ENCODE results near the gene PPP3CA. TPM values are rescaled to one million over a fixed set of nuclear protein-coding genes. Genes with fewer than 3 reads are reported as not detected.

PPP3CA gene
- total RNA-seq, 1 experiment from 2014 or later, result 31.0 TPM

- Histone ChIP-seq H3K9me3 (ENCODE audit: control insufficient read depth, insufficient read depth, low read depth, low read length) (no peaks in the 10 kb centered on the region), H3K27me3 (ENCODE audit: control insufficient read depth, insufficient read depth, low read length) (no peaks in the 10 kb centered on the region), H3K4me1 (ENCODE audit: control insufficient read depth, insufficient read depth, low read length) (no peaks in the 10 kb centered on the region), H3K27ac (ENCODE audit: low read length) (no peak overlapping the region), H3K4me3 (ENCODE audit: low read depth in 2 of 2, low read length in 2 of 2) (no peak overlapping the region), H3K36me3 (ENCODE audit: control insufficient read depth, insufficient read depth, low read length) (no peaks in the 10 kb centered on the region)
- no TSS peak for BruUV-seq (replicated peaks)
- intact Hi-C loops (cut with micrococcal nuclease; ENCODE audit: unreplicated experiment), result no loop called here
- in situ Hi-C loops (cut with HindIII; ENCODE audit: low pct_unique_long_range_greater_than_20kb, low sequenced_read_pairs), result no loop called here
- ChIA-PET CTCF (no interaction called here), POLR2A (no interaction called here)
- DNase-seq (ENCODE audit: low read depth, low spot score), result no peak
- TF ChIP-seq SIN3A (IDR thresholded peaks at IDR 0.05; ENCODE audit: borderline replicate concordance, insufficient read depth, low read depth, low read length) (no peak), CTCF (IDR thresholded peaks at IDR 0.05) (0 out of 2 replicates have a peak, but pooled peaks have one; percentile 9)
- no peak for ATAC-seq
These were observed 313.3 kb downstream of the PPP3CA start for GRCh38 chr4:101033986-101034385.

- intact Hi-C loops (cut with micrococcal nuclease; ENCODE audit: unreplicated experiment), result no loop called here
- ATAC-seq, result no peak
- no peak for TF ChIP-seq POLR2AphosphoS5 (IDR thresholded peaks at IDR 0.05; ENCODE audit: low read depth, low read length)
- TF ChIP-seq TCF7L2 (IDR thresholded peaks at IDR 0.05; ENCODE audit: low read depth, low read length), result no peak
- TF ChIP-seq REST (IDR thresholded peaks at IDR 0.05; ENCODE audit: insufficient read depth in 1 of 2, low read depth in 2 of 2, low read length in 1 of 2), result no peak
- no peak for TF ChIP-seq SIN3A (IDR thresholded peaks at IDR 0.05; ENCODE audit: borderline replicate concordance, insufficient read depth, low read depth, low read length)
- TF ChIP-seq CTCF (IDR thresholded peaks at IDR 0.05), result no peak
These were observed 314.8 kb downstream of the PPP3CA start for GRCh38 chr4:101032541-101032940.

More at GRCh38 chr4:101032541-101032940, 314.8 kb downstream of the PPP3CA start:
- H3K27ac ChIP-seq (ENCODE audit: low read length), result no peak overlapping the region
- ChIA-PET POLR2A (no interaction called here), CTCF (no interaction called here)
- no peak overlapping the region for H3K4me3 ChIP-seq (ENCODE audit: low read depth in 2 of 2, low read length in 2 of 2)
- in situ Hi-C loops (cut with HindIII; ENCODE audit: low pct_unique_long_range_greater_than_20kb, low sequenced_read_pairs), result no loop called here
- no peaks in the 10 kb centered on the region for H3K36me3 ChIP-seq (ENCODE audit: control insufficient read depth, insufficient read depth, low read length)
- H3K4me1 ChIP-seq (ENCODE audit: control insufficient read depth, insufficient read depth, low read length), result no peaks in the 10 kb centered on the region
- BruUV-seq (replicated peaks), result no TSS peak
- no peak for DNase-seq (ENCODE audit: low read depth, low spot score)
- H3K9me3 ChIP-seq (ENCODE audit: control insufficient read depth, insufficient read depth, low read depth, low read length), result no peaks in the 10 kb centered on the region
- no peaks in the 10 kb centered on the region for H3K27me3 ChIP-seq (ENCODE audit: control insufficient read depth, insufficient read depth, low read length)
